ENCODE data around the gene RFX5.

RFX5 gene

GRCh38 chr1:151318975-151319374 is 28.1 kb downstream of the RFX5 start:
- Histone ChIP-seq H3K9me3 (ENCODE audit: control insufficient read depth, insufficient read depth, low read depth, low read length) (no peaks in the 10 kb centered on the region), H3K36me3 (ENCODE audit: control insufficient read depth in 2 of 2, insufficient read depth in 1 of 2, low read length in 2 of 2) (peaks cover 22 to 83% of the 10 kb centered on the region in 2 experiments), H3K27ac (ENCODE audit: extremely low read depth, low read depth, low read length) (no peak overlapping the region), H3K4me1 (ENCODE audit: control insufficient read depth, insufficient read depth, low read length) (no peaks in the 10 kb centered on the region), H3K4me3 (ENCODE audit: low read depth, low read length) (no peak overlapping the region)
- no peak for TF ChIP-seq ZSCAN23 (tag by site-specific recombination; IDR thresholded peaks at IDR 0.05)
- TF ChIP-seq ZNF776 (tag by site-specific recombination; IDR thresholded peaks at IDR 0.05; ENCODE audit: borderline replicate concordance), result no peak
- no peak for TF ChIP-seq MYNN (tag by site-specific recombination; IDR thresholded peaks at IDR 0.05; ENCODE audit: borderline replicate concordance)
- TF ChIP-seq OSR2 (tag by site-specific recombination; IDR thresholded peaks at IDR 0.05), result no peak
- TF ChIP-seq ZEB2 (tag by site-specific recombination; IDR thresholded peaks at IDR 0.05), result no peak
- TF ChIP-seq KLF10 (tag by site-specific recombination; IDR thresholded peaks at IDR 0.05), result no peak
- TF ChIP-seq ZNF785 (tag by site-specific recombination; IDR thresholded peaks at IDR 0.05), result no peak
- POLR2A ChIA-PET, result no interaction called here
- CTCF ChIA-PET, result interaction anchor here (0.9 to 2.3 kb wide), 3 partner anchors 18 to 96 kb away, joined by 3 to 7 read pairs (median 4); no protein-coding TSS in a partner anchor

GRCh38 chr1:151315565-151316235 is 31.4 kb downstream of the RFX5 start:
- H3K4me1 ChIP-seq (ENCODE audit: control insufficient read depth, insufficient read depth, low read length), result no peaks in the 10 kb centered on the region
- no peak overlapping the region for H3K27ac ChIP-seq (ENCODE audit: extremely low read depth, low read depth, low read length)
- H3K4me3 ChIP-seq (ENCODE audit: low read depth, low read length), result no peak overlapping the region
- ChIA-PET POLR2A (interaction anchor here (0.5 to 3.3 kb wide), 3 partner anchors 11 to 100 kb away, joined by 3 to 18 read pairs (median 3); partner anchors contain the start of gene PI4KB), CTCF (interaction anchor here (1.9 kb wide), 1 partner anchor 14 kb away, joined by 5 read pairs; no protein-coding TSS in a partner anchor)
- H3K9me3 ChIP-seq (ENCODE audit: control insufficient read depth, insufficient read depth, low read depth, low read length), result no peaks in the 10 kb centered on the region
- H3K36me3 ChIP-seq (ENCODE audit: control insufficient read depth in 2 of 2, insufficient read depth in 1 of 2, low read length in 2 of 2), result peaks cover 18 to 91% of the 10 kb centered on the region in 2 experiments; a peak in 2 of 3 replicates
- TF ChIP-seq ZNF558 (tag by site-specific recombination; IDR thresholded peaks at IDR 0.05) (no peak), ZNF2 (tag by site-specific recombination; IDR thresholded peaks at IDR 0.05) (no peak), INSM2 (tag by site-specific recombination; IDR thresholded peaks at IDR 0.05) (no peak), ZNF670 (tag by site-specific recombination; IDR thresholded peaks at IDR 0.05; ENCODE audit: low read depth) (no peak), ZNF24 (tag by site-specific recombination; IDR thresholded peaks at IDR 0.05) (no peak), ZNF202 (tag by site-specific recombination; IDR thresholded peaks at IDR 0.05; ENCODE audit: borderline replicate concordance) (no peak), ZNF292 (tag by site-specific recombination; IDR thresholded peaks at IDR 0.05; ENCODE audit: borderline replicate concordance, low read depth) (no peak), OSR2 (tag by site-specific recombination; IDR thresholded peaks at IDR 0.05) (no peak), ZNF473 (tag by site-specific recombination; IDR thresholded peaks at IDR 0.05) (no peak), IKZF3 (tag by site-specific recombination; IDR thresholded peaks at IDR 0.05) (no peak), SALL2 (tag by site-specific recombination; IDR thresholded peaks at IDR 0.05; ENCODE audit: borderline replicate concordance) (no peak), ZBTB48 (tag by site-specific recombination; IDR thresholded peaks at IDR 0.05) (no peak), ZNF221 (tag by site-specific recombination; IDR thresholded peaks at IDR 0.05; ENCODE audit: borderline replicate concordance) (no peak), ZBTB17 (tag by site-specific recombination; IDR thresholded peaks at IDR 0.05) (no peak), ZNF518A (tag by site-specific recombination; conservative IDR thresholded peaks at IDR 0.05; ENCODE audit: low read depth) (no peak)
